GM12878 (cell line): ENCODE measurements around the gene SLC35F6. TPM values are rescaled to one million over a fixed set of nuclear protein-coding genes. Genes with fewer than 3 reads are reported as not detected.

Experiments
- ATAC-seq: fragments of 200-7000 bp; cut with Tn5 transposase; 3 replicates; pipeline ENCODE4 v1.9.1; 2020; ENCODE audit warnings: mild to moderate bottlenecking, moderate library complexity
- BruUV-seq: library from RNA; stranded (reverse); fragments of 400-500 nt; replicated peaks from 2 replicates; lab custom pipeline; 2021; lab: Mats Ljungman, UMichigan
- CTCF ChIA-PET: fragments of 300-600 bp; sonication (Branson Sonifier 250); formaldehyde crosslinking; extraction: SDS; loops from one replicate; lab custom pipeline; 2021; ENCODE audit warnings: inconsistent platforms; lab: Yijun Ruan, JAX
- POLR2A ChIA-PET: fragments of 350-600 bp; formaldehyde crosslinking; extraction: SDS; loops from one replicate; lab custom pipeline; 2021; ENCODE audit warnings: inconsistent platforms; lab: Charles Lee
- RAD21 ChIA-PET: fragments of 300-600 bp; sonication (Branson Sonifier 250); formaldehyde crosslinking; loops from one replicate; lab custom pipeline; 2023; ENCODE audit warnings: antibody characterized with exemption; ENCODE audit not compliant: unreplicated experiment; lab: Charles Lee
- SMC1A ChIA-PET: fragments of 300-600 bp; sonication (Branson Sonifier 250); formaldehyde crosslinking; loops from one replicate; lab custom pipeline; 2023; ENCODE audit not compliant: unreplicated experiment, uncharacterized antibody; lab: Charles Lee
- DNase-seq: peaks from one replicate; pipeline ENCODE4 v3.0.0-alpha.2; 2011; ENCODE audit warnings: low read depth, low spot score
- FAIRE-seq: peaks from 3 replicates; lab custom pipeline; 2011; peaks lifted over from hg19 to GRCh38; lab: Jason Lieb, UNC
- H2AFZ ChIP-seq: 2 replicates; pipeline ENCODE4 v1.6.0; 2011; ENCODE audit warnings: low read depth, low read length, control low read depth; ENCODE audit not compliant: control insufficient read depth
- H3K27ac ChIP-seq: 2 replicates; pipeline ENCODE4 v1.5.1; 2011; ENCODE audit warnings: control low read depth; ENCODE audit not compliant: control insufficient read depth, insufficient read depth
- H3K27me3 ChIP-seq, 2 experiments: replicated peaks in 1 of 2; 2 replicates each; pipeline versions ENCODE4 v1.6.0 to v1.6.1; 2011; ENCODE audit warnings: low read length in 1 of 2; ENCODE audit not compliant: control insufficient read depth in 2 of 2, insufficient read depth in 2 of 2
- H3K36me3 ChIP-seq, 2 experiments: 2 replicates each; pipeline ENCODE4 v1.5.1; 2011; ENCODE audit warnings: low read length in 1 of 2; ENCODE audit not compliant: control insufficient read depth in 2 of 2, insufficient read depth in 2 of 2
- H3K4me1 ChIP-seq: 2 replicates; pipeline ENCODE4 v1.6.1; 2011; ENCODE audit warnings: mild to moderate bottlenecking, low read length, moderate library complexity, mixed read lengths; ENCODE audit not compliant: control insufficient read depth, insufficient read depth
- H3K4me2 ChIP-seq: 2 replicates; pipeline ENCODE4 v1.6.0; 2011; ENCODE audit warnings: control low read depth; ENCODE audit not compliant: control insufficient read depth, insufficient read depth
- H3K4me3 ChIP-seq: fragments of 200-600 bp; sonication (generic); 2 replicates; pipeline ENCODE4 v1.5.1; 2016
- H3K79me2 ChIP-seq: 2 replicates; pipeline ENCODE4 v1.6.0; 2011; ENCODE audit warnings: low read length; ENCODE audit not compliant: control insufficient read depth, insufficient read depth
- H3K9ac ChIP-seq: 2 replicates; pipeline ENCODE4 v1.8.0; 2011; ENCODE audit warnings: low read length, control low read depth, mixed read lengths; ENCODE audit not compliant: control insufficient read depth, insufficient read depth
- H3K9me3 ChIP-seq: replicated peaks from 3 replicates; pipeline ENCODE4 v1.5.1; 2011; ENCODE audit warnings: mild to moderate bottlenecking, low read length; ENCODE audit not compliant: control insufficient read depth, insufficient read depth
- H4K20me1 ChIP-seq: 2 replicates; pipeline ENCODE4 v1.6.0; 2011; ENCODE audit not compliant: control insufficient read depth, insufficient read depth
- ATF2 ChIP-seq: IDR thresholded peaks from 2 replicates; pipeline ENCODE4 v1.6.1; 2012; ENCODE audit warnings: low read length, inconsistent platforms
- BHLHE40 ChIP-seq, 2 experiments: fragments of 450-650 bp in 1 of 2; IDR thresholded peaks; 2 replicates each; pipeline ENCODE4 v1.6.1; 2011 to 2017; ENCODE audit warnings: low read depth in 2 of 2, borderline replicate concordance in 1 of 2, improper control_type of control experiment in 1 of 2, low read length in 1 of 2, mild to moderate bottlenecking in 1 of 2
- E2F4 ChIP-seq: IDR thresholded peaks from 2 replicates; pipeline ENCODE4 v1.6.1; 2012; ENCODE audit warnings: low read depth, low read length, improper control_type of control experiment
- FOXM1 ChIP-seq: IDR thresholded peaks from 2 replicates; pipeline ENCODE4 v1.6.1; 2012; ENCODE audit warnings: low read depth, mild to moderate bottlenecking, inconsistent platforms, low read length, moderate library complexity
- NFIC ChIP-seq: IDR thresholded peaks from 2 replicates; pipeline ENCODE4 v1.6.1; 2012; ENCODE audit warnings: low read depth, mild to moderate bottlenecking, inconsistent platforms, low read length, moderate library complexity
- REST ChIP-seq: IDR thresholded peaks from 2 replicates; pipeline ENCODE4 v1.6.1; 2012; ENCODE audit warnings: mild to moderate bottlenecking, low read depth, low read length
- SUZ12 ChIP-seq: fragments of 200-600 bp; sonication (generic); IDR thresholded peaks from one replicate; pipeline ENCODE4 v1.6.1; 2018; ENCODE audit warnings: antibody characterized with exemption, mild to moderate bottlenecking; ENCODE audit not compliant: unreplicated experiment
- TCF7 ChIP-seq: IDR thresholded peaks from 2 replicates; pipeline ENCODE4 v1.6.1; 2014; ENCODE audit warnings: antibody characterized with exemption, borderline replicate concordance
- YY1 ChIP-seq: IDR thresholded peaks from 2 replicates; pipeline ENCODE4 v1.6.1; 2011; ENCODE audit warnings: low read depth, mild to moderate bottlenecking, low read length
- ZBTB4 ChIP-seq: fragments of 450-650 bp; formaldehyde crosslinking; IDR thresholded peaks from 2 replicates; pipeline ENCODE4 v1.4.0; 2022; ENCODE audit warnings: mild to moderate bottlenecking, moderate library complexity
- ZNF384 ChIP-seq: IDR thresholded peaks from 2 replicates; pipeline ENCODE4 v1.6.1; 2012; ENCODE audit warnings: low read depth, mild to moderate bottlenecking, low read length, improper control_type of control experiment, borderline replicate concordance
- WGBS: methylation state at CpG from one replicate; pipeline ENCODE4 v1.1.6; 2016; ENCODE audit warnings: low lambda C conversion rate; ENCODE audit not compliant: insufficient replicate concordance, insufficient coverage; ENCODE audit errors: missing lambda C conversion rate; 5-methylcytosine and 5-hydroxymethylcytosine counted together
- in situ Hi-C: fragments of 300-500 bp; cut with MboI; formaldehyde crosslinking; loops from 9 replicates; pipeline ENCODE4 v1.14.3; 2018; ENCODE audit warnings: mixed read lengths
- intact Hi-C: fragments of 100-400 bp; cut with micrococcal nuclease; formaldehyde crosslinking; loops from one replicate; pipeline ENCODE4 v1.14.2; 2022; ENCODE audit not compliant: unreplicated experiment
- polyA plus RNA-seq, 11 experiments: library from polyadenylated mRNA; depleted of rRNA in 4 of 11; unstranded in 6 of 11; stranded (reverse) in 5 of 11; fragments of >200 nt; fragmentation: Nextera tagmentation in 4 of 11; fragmentation: Illumina TruSeq in 1 of 11; extraction: Ambion mirVana in 4 of 11; extraction: Trizol in 1 of 11; gene quantifications; 1 replicate in 1 of 11; 2 replicates in 10 of 11; pipeline versions ENCODE4 v1.2.1 to v1.2.3, GENCODE V29; 2011 to 2016; ENCODE audit warnings: inconsistent platforms in 2 of 11, missing spikeins in 2 of 11, low read depth in 1 of 11
- total RNA-seq, 4 experiments: library from RNA; depleted of rRNA in 3 of 4; stranded (reverse); fragments of >200 nt in 3 of 4; fragmentation: Illumina TruSeq in 1 of 4; extraction: Trizol in 1 of 4; gene quantifications; 2 replicates each; pipeline versions ENCODE4 v1.2.1 to v1.2.3, GENCODE V29; 2013 to 2021

SLC35F6 gene
- total and polyA plus RNA-seq, 10 of the 15 experiments (the other 5 are each of a cell fraction or from before 2014, with no cell fraction given), result 4.0 to 10.5 (median 8.0) TPM

- TF ChIP-seq TCF7, result no peak
Observed at GRCh38 chr2:26742048-26742770, 21.9 kb upstream of the SLC35F6 start (continued).

- ChIA-PET CTCF (interaction anchor here (0.9 to 8.5 kb wide), 7 partner anchors 8 to 241 kb away, joined by 3 to 156 read pairs (median 4); no protein-coding TSS in a partner anchor), RAD21 (interaction anchor here (1.1 kb wide), 1 partner anchor 137 kb away, joined by 5 read pairs; no protein-coding TSS in a partner anchor), SMC1A (interaction anchor here (1.2 to 6.5 kb wide), 4 partner anchors 11 to 139 kb away, joined by 3 to 53 read pairs (median 10); no protein-coding TSS in a partner anchor), POLR2A (no interaction called here)
- BruUV-seq, result no TSS peak
- Histone ChIP-seq H3K27me3 (no peaks in the 10 kb centered on the region), H3K4me1 (no peaks in the 10 kb centered on the region; the same call in 1 of the 2 replicates), H3K9me3 (no peaks in the 10 kb centered on the region), H3K4me2 (no peak overlapping the region), H4K20me1 (no peaks in the 10 kb centered on the region; the same call in 1 of the 2 replicates), H2AFZ (no peak overlapping the region), H3K4me3 (no peak overlapping the region), H3K9ac (no peak overlapping the region), H3K79me2 (no peaks in the 10 kb centered on the region), H3K36me3 (no peaks in the 10 kb centered on the region), H3K27ac (no peak overlapping the region)
- in situ Hi-C loops (loop anchor here (5.0 kb wide), 1 partner anchor 142 kb away; no protein-coding TSS in a partner anchor), intact Hi-C loops (loop anchor here (10.0 kb wide), 1 partner anchor 239 kb away; no protein-coding TSS in a partner anchor)
- WGBS, result 17% methylated on average over 3 of the region's 3 CpGs
- no peak for FAIRE-seq
- no peak for ATAC-seq
- DNase-seq, result no peak
- TF ChIP-seq ATF2 (no peak), E2F4 (no peak), YY1 (no peak), SUZ12 (no peak), NFIC (no peak), ZNF384 (no peak), FOXM1 (no peak), ZBTB4 (CRISPR knock-in tag) (no peak), REST (no peak), BHLHE40 (IDR thresholded peaks at IDR 0.05; ENCODE audit: borderline replicate concordance in 1 of 2, low read depth in 2 of 2, low read length in 1 of 2) (no peak)
Observed at GRCh38 chr2:26743852-26744251, 20.2 kb upstream of the SLC35F6 start.
